ENCODE results near the gene TUBG2.
A peak's percentile ranks its signal among the peaks of the same experiment; 100 is the strongest.
"Not testable (repeated sequence)": the region's sequence is repeated elsewhere in the genome, so short reads cannot be mapped to it uniquely, and the experiment has no call there.

The TUBG2 gene

DNA sequence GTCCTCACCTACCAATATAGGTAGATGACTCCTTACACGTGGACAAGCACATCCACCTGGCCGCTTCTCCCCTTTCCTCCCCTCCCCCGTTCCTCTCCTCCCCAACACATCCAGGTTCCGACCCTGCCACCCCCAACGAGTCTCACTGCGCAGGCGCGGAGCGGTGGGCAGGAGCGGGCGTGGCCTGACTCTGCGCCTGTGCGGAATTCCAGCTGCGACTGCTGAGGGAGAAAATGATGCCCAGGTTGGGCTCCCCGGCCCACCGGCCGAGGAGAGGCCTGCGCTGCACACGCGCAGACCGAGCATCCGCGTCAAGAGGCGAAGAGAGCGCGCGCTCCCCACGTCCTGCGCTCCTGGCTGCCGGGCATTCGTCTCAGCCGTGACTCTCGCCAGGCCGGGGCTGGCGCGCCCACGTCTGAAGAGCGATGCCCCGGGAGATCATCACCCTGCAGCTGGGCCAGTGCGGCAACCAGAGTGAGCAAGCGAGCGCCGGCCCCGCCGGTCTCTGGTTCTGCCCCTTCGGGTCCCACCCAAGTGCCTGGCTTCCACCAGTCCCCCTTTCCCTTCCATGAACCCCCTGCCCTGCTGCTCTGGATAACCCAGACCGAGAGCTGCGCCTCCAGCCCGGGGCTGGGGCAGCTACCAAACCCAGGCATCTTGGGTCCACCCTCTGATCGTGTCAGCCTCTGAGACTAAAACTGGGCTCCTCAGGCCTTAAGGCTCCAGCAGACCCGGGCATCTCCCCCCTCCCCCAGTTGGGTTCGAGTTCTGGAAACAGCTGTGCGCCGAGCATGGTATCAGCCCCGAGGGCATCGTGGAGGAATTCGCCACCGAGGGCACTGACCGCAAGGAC is at the start of gene TUBG2:
Gene TUBG2, plus strand, starts transcription at position 206 of the 853 bp plus-strand sequence. Its CDS starts 220 bp downstream, at position 426.
- peak; percentile 80 for DNase-seq (ENCODE audit: low read depth)

DNA sequence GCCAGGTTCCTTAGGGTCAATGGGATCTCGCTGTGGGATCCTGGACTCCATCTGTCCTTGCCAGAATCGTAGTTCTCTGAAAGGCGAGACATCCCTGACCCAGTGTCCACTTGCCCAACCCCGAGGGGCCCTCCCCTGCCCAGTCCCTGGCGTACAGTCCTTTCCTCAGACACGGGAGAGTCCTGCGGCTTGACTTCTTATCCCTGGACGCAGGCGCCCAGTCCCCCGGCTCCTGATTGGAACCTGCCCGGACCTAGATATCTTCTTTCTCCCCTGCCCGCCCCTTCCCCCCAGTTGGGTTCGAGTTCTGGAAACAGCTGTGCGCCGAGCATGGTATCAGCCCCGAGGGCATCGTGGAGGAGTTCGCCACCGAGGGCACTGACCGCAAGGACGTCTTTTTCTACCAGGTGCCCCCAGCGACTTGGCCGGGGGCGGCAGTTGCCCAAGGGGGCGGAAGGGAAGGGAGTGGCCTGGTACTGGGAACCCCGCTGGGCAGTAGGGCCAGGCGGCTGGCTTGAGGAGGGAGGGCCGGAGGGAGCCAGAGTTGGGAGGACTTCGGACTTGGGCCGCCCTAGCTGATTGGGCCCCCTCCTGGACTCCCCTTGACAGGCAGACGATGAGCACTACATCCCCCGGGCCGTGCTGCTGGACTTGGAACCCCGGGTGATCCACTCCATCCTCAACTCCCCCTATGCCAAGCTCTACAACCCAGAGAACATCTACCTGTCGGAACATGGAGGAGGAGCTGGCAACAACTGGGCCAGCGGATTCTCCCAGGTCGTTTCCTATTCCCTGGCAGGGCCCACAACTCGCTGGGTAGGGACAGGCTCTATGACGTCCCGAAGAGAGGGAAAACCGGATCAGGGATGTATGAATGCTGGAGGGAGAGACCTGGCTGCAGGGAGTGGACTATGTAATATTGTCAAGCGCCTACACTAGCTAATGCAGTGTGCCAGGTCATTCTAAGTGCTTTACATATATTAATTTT is 49.0 kb upstream of the TUBG2 start:
- DNase-seq (ENCODE audit: low read depth), result not testable (repeated sequence)

DNA sequence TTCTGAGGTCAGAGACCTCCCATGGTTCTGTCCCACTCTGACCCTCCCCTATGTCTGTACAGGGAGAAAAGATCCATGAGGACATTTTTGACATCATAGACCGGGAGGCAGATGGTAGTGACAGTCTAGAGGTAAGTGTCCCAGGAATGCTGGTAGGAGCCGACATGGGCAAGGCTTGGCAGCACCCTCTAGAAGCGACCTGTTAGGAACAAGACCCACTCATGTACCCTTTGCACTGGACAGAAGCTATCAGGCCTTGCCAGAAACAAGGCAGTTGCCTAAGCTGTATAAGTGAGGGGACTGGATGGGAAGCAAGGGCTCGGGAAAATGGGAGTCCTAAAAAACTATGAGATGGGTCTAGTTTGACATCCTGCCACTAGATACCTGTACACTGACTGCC is 47.1 kb upstream of the TUBG2 start:
- no peak for DNase-seq (ENCODE audit: low read depth)

DNA sequence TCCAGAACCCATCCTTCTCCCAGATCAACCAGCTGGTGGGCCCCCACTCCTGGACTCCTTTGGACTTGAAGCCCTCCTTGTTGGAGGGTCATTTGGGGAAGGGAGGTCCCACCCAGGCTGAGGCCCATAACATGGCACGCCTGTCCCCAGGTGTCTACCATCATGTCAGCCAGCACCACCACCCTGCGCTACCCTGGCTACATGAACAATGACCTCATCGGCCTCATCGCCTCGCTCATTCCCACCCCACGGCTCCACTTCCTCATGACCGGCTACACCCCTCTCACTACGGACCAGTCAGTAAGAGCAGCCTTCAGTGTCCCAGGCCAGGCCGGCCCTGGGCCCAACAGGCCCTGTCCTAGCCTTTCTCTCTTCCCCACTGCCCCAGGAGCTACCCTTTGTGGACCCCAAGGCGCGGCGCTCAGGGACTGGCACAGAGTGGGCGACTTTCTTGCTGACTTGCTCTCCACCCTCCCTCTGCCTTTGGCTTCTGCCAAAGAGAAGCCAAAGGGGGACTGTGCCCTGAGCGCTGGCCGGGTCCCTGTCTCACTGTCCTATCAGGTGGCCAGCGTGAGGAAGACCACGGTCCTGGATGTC is 45.3 kb upstream of the TUBG2 start:
- no peak for DNase-seq (ENCODE audit: low read depth)

DNA sequence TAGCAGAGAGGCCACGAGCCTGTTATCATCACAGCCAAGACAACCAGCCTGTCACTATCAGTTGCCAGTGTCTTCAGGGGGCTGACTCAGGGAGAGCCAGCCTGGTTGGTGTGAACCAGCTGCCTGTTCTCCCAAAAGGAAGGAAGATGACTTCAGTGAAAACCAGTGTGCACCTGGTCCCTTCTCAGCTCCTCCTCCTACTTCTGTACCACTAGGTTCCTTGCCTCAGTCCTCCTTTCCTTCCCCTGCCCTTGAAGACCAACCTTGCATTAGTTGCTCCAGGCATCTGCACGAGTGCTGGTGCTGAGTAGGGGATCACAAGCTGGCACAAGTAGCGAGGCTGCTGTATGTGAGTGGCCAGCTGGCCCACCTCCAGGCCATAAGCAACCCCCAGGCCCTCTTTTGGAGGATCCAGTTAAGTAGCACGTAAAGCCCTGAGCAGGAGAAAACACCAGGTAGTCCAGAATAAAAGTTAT is 41.1 kb upstream of the TUBG2 start:
- DNase-seq (ENCODE audit: low read depth), result no peak

DNA sequence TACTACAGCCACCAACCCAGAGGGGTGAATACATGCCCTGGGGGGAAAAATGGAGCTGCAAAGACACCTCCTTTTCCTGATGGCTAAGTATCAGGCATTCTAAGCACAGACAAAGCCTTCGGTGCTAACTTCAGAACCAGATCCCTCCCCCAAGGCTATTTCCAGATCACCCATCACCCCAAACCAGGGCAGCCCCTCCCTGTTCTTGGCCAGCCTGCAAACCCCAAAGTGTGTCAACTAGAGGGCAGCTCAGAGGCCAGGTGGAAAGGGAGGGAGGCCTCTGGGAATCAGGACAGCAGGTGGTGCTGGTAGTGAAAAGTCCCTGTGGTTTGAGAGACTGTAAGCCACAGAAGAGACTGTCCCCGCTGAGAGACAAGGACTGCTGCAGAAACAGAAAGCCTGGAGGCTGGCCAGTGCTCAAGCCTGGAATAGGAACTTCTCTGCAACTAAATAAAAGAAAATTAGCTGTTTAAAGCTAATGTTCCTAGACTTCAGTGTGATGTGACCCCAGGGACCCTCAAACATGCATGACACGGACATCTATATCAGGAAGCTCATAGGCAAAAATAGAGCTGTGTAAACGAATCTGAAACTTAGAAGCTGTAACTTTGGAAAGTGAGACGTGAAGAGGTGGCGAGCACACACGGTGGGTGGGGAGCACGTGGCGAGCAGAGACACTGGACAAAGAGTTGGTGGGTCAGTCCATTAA is 40.5 kb upstream of the TUBG2 start:
- DNase-seq (ENCODE audit: low read depth), result no peak

DNA sequence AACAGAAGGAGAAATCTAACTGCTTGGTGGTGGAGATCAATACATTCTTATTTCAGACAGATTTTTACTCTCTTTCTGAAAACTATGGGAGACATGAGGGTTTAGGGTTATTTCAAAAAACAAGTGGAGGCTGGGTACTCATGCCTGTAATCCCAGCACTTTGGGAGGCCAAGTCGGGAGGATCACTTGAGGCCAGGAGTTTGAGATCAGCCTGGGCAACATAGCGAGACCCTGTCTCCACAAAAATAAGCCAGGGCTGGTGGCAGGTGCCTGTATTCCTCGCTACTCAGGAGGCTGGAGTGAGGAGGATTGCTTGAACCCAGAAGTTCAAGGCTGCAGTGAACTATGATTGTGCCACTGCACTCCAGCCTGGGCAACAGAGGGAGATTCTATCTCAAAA is 37.1 kb upstream of the TUBG2 start:
- DNase-seq (ENCODE audit: low read depth), result not testable (repeated sequence)

DNA sequence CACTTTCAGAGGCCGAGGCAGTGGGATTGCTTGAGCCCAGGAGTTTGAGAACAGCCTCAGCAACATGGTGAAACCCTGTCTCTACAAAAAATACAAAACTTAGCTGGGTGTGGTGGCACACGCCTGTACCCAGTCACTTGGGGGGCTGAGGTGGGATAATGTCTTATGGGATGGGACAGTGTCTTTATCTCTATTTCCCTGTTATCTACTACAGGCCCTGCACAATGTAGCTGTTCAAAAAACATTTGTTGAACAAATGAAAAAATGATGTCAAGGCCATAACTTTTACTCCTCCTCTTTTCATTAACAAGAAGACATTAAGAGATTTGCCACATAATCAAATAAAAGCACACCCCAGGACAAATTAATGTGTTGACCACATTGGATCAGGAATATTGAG is 35.8 kb upstream of the TUBG2 start:
- DNase-seq (ENCODE audit: low read depth), result no peak

DNA sequence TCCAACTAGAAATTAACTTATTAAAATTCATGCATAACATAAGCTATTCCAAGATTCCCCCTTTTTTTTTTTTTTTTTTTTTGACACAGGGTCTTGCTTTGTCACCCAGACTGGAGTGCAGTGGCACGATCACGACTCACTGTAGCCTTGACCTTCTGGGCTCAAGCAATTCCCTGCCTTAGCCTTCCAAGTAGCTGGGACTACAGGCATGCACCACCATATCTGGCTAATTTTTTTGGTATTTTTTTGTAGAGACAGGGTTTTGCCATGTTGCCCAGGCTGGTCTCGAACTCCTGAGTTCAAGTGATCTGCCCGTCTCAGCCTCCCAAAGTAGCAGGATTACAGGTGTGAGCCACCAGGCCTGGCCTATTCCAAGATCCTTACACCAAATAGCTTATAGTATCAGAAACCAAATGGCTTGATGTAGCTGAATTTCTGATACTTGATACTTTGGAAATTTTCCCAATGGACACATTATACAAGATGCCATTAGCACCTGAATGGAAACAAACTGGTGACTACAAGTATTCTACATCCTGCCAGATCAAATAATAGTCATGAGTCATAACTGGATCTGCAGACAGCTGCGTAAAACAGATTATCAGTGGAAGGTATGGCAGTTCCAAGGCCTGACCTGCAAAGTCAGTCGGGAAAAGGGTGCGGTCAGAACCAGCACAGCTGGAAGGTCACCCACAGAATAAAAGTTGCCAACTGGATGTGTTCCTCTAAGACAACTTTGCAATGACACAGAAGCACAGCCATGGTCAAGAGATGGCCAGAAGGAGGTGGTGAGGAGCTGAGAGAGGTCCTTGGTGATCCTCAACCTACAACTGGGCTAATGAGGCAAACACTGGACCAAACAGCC is 35.1 kb upstream of the TUBG2 start:
- DNase-seq (ENCODE audit: low read depth), result no peak

DNA sequence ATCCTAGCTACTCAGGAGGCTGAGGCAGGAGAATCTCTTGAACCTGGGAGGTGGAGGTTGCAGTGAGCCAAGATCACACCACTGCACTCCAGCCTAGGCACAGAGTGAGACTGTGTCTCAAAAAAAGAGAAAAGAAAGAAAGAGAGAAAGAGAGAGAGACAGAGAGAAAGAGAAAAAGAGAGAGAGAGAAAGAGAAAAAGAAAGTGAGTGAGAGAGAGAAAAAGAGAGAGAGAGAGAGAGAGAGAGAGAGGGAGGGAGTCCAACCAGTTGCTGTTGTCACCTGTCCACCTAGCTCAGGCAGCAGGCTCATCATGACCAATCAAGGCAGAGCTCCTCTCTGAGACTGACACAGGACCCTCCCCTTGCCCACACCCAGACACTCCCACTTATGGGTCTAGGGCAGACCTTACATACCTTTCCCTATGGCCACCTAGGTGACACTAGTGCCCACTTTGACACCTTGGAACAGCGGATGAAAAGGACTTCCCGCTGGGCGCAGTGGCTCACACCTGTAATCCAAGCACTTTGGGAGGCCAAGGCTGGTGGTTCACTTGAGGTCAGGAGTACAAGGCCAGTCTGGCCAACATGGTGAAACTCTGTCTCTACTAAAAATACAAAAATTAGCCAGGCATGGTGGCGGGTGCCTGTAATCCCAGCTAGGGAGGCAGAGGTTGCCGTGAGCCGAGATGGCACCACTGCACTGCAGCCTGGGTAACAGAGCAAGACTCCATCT is 31.9 kb upstream of the TUBG2 start:
- DNase-seq (ENCODE audit: low read depth), result not testable (repeated sequence)

DNA sequence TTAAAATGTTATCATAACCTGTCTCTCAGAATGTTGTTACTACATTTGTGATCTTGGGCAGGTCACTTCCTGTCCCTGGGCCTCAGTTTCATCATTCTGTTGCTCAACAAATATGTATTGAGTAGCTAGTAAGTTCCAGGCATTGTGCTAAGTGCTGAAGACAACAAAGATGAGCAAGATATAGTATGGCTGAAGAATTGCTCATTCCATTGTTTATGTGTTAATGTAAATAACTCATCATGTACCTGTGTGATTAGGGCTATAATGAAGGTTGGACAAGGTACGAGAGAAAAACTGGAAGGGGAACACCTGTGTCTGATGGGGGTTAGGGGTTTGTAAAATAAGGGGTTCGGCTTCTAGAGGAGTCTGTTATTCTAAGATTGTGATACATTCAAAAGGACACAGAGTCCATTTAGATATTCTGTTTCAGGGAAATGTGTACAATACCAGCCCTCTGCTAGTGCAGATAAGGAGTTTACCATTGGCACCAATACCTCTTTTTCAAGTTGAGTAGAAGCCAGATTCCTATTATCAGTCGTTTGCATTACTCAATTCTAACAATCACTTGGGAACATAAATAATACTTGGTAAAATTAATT is 29.6 kb upstream of the TUBG2 start:
- no peak for DNase-seq (ENCODE audit: low read depth)

DNA sequence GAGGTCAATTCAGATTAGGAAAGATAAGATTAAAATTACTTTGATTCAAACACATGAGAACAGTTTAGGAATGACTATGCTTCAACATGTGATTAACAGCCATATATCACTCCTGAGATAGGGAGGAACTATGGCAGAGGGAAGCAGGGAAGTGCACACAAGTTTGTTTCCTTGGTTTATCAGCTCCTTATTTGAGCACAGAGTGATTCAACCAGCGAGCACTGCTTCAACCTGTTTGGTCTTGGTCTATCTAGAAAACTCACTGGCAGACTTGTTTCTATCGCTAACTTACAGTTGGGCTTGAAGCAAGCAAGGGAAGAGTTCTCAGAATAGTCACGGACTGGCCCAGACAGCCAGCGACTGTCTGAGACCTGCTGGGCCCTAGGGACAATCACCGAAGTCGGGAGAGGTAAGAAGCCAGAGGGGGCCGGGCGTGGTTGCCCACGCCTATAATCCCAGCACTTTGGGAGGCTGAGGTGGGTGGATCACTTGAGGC is 26.1 kb upstream of the TUBG2 start:
- no peak for DNase-seq (ENCODE audit: low read depth)

DNA sequence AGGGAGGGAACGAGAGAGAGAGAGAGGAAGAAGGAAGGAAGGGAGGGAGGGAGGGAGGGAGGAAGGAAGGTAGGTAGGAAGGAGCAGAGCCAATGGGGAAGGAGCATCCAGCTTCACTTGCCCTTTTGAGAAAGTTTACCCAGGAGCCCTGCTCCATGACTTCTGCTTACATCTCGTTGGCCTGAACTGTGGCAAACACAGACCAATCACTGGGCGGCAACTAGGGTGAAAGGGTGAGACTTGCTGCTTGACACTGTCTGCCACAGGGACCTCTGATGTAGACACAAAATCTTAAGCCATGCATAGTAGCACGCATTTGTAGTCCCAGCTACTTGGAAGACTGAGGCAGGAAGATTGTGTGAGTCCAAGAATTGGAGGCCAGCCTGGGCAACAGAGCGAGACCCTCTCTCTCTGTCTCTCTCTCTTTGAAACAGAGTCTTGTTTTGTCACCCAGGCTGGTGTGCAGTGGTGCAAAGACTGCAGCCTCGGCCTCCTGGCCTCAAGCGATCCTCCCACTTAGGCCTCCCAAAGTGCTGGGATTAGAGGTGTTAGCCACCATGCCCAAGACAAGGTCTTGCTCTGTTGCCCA is 19.5 kb upstream of the TUBG2 start:
- no peak for DNase-seq (ENCODE audit: low read depth)

DNA sequence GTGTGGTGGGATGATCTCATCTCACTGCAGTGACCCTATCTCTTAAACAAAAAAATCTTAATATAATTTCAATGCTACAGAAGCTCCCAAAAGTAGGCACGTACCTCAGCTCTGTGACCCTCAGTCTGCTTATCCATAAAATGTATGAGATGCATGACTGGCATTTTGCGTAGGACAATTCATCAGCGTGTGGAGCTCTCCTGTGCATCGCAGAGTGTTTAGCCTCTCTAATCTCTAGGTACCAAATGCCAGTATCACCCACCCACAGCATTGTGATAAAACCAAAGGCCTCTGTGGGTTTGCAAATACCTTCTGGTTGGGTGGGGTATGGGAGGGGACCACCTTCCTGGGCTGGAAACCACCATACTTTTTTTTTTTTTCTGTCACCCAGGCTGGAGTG is 19.0 kb upstream of the TUBG2 start:
- no peak for DNase-seq (ENCODE audit: low read depth)

DNA sequence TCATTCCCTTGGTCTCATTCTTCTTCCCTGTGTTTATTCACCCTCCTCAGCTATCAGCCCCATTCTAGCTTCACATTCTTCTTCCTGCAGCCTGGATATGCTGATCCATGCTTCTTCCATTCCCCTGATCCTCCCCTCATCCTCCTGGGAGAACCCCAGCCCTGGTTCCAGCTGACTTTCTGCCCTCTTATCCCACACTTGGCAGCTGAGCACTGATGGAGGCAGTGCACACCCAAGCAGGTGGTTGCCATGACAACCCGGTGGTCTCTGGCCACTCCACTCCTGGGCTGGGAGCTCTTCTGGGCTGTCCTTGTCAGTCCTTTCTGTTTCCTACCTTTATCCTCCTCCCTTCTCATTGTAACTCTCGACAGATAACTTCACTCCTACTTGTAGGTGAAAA is 16.7 kb upstream of the TUBG2 start:
- no peak for DNase-seq (ENCODE audit: low read depth)

DNA sequence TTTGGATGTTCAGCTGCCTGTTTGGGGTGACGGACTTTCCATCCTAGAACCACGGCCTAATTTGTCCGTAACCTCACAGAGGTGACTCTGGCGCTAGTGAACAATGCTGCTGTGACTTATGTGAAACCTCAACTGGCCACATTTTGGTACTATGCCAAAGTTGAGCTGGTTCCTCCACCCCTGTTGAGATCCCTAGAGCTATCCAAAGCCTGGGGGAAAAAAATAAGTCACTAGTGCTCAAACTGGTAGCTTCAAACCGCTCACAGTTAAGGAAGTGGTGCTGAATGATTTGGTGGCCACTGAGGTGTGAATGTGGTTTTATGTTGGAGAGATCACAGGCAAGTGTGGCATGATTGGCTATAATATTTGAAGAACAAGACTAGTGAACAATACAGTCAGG is 11.3 kb upstream of the TUBG2 start:
- no peak for DNase-seq (ENCODE audit: low read depth)

DNA sequence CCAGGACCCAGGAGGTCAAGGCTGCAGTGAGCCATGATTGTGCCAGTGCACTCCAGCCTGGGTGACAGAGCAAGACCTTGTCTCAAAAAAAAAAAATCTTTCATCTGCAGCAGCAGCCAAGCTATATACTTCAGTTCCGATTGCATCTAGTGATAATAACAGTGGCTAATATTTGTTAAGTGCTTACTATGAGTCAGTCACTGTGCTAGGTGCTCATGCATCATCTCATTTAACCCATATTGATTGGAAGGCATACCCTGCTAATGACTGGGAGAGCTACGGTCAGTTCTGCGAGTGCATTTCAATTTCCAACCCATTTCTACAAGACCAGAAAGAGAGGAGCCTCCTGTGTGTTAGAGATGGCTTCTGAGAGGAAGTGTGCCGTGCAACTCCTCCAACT is 7.7 kb upstream of the TUBG2 start:
- DNase-seq (ENCODE audit: low read depth), result no peak

DNA sequence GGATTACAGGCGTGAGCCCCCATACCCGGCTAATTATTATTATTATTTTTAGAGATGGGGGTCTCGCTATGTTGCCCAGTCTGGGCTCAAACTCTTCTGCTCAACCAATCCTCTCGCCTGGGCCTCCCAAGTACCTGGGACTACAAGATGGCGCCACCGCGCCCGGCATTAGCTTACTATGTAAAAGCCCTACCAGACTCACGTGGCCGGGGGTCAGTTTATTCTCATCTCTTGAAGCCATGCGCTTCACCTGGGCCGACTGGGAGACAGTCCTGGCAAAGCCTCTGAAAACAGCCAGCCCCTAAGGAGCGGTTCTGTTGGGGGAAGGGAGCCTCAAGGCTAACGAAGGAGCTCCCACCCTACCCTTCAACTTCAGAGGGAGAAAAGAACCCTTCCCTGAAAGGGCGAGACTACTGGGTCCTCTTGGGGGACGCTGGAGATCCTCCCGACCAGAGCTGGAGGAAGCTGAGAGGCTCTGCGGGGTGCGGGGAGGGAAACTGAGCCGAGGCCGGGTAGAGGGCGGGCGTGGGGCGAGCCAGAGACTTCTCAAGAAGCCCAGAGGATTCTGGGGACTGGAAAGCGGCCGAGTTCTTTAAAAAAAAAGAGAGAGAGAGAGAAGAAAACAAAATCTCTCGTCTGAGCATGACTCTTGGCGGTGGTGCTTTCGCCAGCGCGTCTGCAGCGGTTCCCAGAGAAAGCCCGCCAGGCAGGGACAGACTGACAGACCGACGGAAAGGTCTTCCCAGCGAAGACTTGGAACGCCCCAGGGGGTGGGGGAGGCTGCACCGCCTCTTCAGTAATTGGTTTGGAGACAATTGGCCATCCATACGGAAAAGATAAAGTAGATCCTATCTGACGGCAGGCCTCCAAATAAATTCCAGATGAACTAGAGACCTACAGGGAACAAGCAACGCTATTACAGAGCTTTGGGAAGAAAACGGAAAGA is 5.6 kb upstream of the TUBG2 start:
- peak; percentile 76 for DNase-seq (ENCODE audit: low read depth)

Data from fibroblast of the conjunctiva (primary cell).